Neural cell (in vitro differentiated cells): ENCODE results near the gene SIK3.

ENCODE experiments used
- EP300 ChIP-seq: fragments of 450-650 bp; conservative IDR thresholded peaks from 2 replicates; pipeline ENCODE4 v1.6.1; 2014; ENCODE audit warnings: antibody characterized with exemption, mild to moderate bottlenecking, moderate library complexity; ENCODE audit not compliant: poor library complexity, severe bottlenecking
- EZH2 ChIP-seq: fragments of 200-600, 300-800 bp; shearing (Covaris generic), sonication (generic); IDR thresholded peaks from 2 replicates; pipeline ENCODE4 v1.6.1; 2014; ENCODE audit warnings: antibody characterized with exemption, low read length, borderline replicate concordance, mild to moderate bottlenecking; ENCODE audit not compliant: insufficient read depth, poor library complexity, severe bottlenecking
- POLR2AphosphoS5 ChIP-seq: IDR thresholded peaks from 2 replicates; pipeline ENCODE4 v1.6.1; 2012
- TF ChIP-seq, protein P1 (sequence below): fragments of 450-650 bp; IDR thresholded peaks from 2 replicates; pipeline ENCODE4 v1.5.1; 2014; ENCODE audit warnings: antibody characterized with exemption, mild to moderate bottlenecking, moderate library complexity; ENCODE audit not compliant: poor library complexity, severe bottlenecking

DNA sequence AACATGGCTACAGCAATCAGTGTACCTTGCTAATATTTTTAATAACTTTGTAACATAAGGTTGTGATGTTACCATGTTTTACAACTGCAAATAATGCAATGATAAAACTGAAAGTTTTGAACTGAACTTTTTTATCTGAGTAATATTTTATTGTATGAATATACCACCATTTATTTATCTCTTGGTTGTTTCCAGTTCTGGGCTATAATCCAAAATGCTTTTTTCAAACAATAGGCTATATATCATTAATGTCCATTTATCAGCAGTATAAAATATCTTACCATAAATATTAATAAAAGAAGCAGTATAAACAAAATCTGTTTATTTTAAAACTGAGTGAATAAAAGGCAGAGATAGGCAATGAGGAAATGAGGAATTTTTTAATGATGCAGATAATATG is 63.3 kb downstream of the SIK3 start:
- TF ChIP-seq, protein P1, sequence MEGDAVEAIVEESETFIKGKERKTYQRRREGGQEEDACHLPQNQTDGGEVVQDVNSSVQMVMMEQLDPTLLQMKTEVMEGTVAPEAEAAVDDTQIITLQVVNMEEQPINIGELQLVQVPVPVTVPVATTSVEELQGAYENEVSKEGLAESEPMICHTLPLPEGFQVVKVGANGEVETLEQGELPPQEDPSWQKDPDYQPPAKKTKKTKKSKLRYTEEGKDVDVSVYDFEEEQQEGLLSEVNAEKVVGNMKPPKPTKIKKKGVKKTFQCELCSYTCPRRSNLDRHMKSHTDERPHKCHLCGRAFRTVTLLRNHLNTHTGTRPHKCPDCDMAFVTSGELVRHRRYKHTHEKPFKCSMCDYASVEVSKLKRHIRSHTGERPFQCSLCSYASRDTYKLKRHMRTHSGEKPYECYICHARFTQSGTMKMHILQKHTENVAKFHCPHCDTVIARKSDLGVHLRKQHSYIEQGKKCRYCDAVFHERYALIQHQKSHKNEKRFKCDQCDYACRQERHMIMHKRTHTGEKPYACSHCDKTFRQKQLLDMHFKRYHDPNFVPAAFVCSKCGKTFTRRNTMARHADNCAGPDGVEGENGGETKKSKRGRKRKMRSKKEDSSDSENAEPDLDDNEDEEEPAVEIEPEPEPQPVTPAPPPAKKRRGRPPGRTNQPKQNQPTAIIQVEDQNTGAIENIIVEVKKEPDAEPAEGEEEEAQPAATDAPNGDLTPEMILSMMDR, result no peak
- no peak for TF ChIP-seq POLR2AphosphoS5
- no peak for TF ChIP-seq EP300
- TF ChIP-seq EZH2, result no peak
